GM21381 (cell line): ENCODE results near the gene MSANTD3.
"Not testable (repeated sequence)": the region's sequence is repeated elsewhere in the genome, so short reads cannot be mapped to it uniquely, and the experiment has no call there.

Experiments
- ATAC-seq: cut with Tn5 transposase; IDR thresholded peaks from one replicate; pipeline ENCODE4 v1.9.1; 2021; ENCODE audit warnings: mild to moderate bottlenecking, moderate library complexity; ENCODE audit not compliant: unreplicated experiment

MSANTD3 gene, protein sequence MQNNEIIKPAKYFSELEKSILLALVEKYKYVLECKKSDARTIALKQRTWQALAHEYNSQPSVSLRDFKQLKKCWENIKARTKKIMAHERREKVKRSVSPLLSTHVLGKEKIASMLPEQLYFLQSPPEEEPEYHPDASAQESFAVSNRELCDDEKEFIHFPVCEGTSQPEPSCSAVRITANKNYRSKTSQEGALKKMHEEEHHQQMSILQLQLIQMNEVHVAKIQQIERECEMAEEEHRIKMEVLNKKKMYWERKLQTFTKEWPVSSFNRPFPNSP

GRCh38 chr9:100426530-100427365 is at the start of gene MSANTD3:
TSS of gene MSANTD3 (plus strand) at chr9:100427143. CDS start at chr9:100441939, 14,796 bp downstream.
- peak; percentile 77 for ATAC-seq

GRCh38 chr9:100379862-100380261 is 47.1 kb upstream of the MSANTD3 start:
- ATAC-seq: no peak

GRCh38 chr9:100392989-100393388 is 34.0 kb upstream of the MSANTD3 start:
- ATAC-seq: not testable (repeated sequence)

DNA sequence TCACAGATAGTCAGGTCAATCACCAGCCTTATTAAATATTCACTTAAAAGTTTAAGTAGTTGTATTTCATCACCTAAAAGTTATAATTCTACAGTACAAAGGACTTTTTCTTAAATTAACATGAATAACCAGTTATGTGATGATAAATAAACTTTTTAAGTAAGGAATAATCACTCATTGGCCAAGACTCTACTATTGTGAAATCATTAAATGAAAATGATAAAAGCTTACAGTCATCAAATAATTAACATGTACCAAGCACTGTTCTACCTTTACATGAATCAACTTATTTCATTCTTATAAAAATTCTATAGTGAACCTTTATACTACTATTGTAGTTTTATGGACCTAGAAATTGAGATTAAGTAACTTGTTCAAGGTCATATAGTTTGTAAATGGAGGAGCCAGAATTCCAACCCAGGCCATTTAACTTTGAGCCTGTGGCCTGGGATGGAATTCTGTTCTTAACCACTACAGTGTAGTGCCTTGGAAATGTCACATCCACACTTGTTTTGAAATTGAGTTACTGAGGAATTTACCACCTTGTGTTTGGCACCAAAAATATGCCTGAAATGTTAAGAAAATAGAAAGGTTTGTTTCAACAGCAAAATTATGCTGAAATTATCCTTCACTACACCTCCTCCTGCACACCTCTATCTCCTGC is 32.8 kb upstream of the MSANTD3 start:
- ATAC-seq: no peak

DNA sequence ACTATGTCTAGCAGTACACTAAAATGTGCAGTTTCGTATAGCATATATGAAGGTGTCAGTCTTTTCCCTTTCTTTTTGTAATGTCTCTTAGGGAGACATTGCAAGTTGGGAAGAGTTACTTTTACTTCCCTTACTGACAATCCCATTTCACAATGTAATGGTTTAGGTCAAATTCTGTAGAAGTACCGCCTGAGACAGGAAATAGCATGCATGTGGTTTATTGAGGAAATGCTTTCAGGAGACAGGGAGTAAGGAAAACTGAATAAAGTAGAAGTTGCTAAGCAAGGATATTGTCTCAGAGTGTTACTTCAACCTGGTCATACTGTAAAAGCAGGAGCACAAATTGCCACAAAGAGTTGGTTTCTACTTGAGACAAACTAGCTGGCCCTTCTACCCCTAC is 32.1 kb upstream of the MSANTD3 start:
- no peak for ATAC-seq

GRCh38 chr9:100396769-100397168 is 30.2 kb upstream of the MSANTD3 start:
- ATAC-seq: no peak

- no peak for ATAC-seq
These were observed 29.2 kb upstream of the MSANTD3 start for GRCh38 chr9:100397529-100398266.

DNA sequence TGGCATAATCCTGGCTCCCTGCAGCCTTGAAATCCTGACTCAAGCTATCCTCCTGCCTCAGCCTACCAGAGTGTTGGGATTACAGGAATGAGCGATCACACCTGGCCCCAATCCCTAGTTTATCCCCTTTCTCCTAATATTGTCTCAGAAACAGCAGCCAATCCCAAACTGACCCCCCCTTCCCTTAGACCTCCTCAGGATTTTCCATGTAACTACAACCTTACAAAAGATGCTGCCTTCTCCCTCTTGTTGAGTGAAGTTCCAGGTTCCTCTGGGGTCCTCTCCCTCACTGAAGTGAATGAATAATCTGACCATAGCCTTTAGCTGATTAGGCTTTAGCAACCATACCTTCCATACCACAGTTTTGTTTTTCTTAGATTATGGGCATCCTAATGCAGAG is 25.9 kb upstream of the MSANTD3 start:
- ATAC-seq: no peak

- ATAC-seq: no peak
These were observed 20.0 kb upstream of the MSANTD3 start for GRCh38 chr9:100406962-100407361.

DNA sequence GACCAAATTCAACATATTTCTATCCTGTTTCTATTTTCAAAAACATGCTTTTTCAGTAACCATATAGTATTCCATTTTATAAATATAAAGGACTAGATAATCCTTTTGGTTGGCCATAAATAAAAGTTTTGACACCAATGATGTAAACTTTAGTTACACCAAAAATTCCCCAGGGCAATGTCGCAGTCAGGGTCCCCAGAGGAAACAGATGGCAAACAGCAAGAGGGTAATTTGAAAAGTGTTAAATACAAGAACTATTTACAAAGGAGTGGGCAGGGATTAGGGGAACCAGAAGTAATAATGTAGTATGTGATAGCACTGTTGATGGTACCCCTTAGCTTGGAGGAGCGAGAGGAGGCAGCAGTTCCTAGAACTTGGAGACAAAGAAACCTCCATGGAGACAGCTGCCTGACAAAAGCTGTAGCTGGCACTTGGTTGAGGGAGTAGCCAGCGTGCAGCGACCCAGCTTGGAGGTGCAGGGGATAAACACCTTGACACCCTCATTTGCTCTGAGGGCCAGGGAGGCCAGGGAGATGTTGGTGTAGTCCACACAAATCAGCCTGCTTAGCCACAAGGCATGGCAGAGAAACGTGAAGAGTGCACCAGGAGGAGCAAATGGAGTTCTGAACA is 18.3 kb upstream of the MSANTD3 start:
- ATAC-seq: no peak

GRCh38 chr9:100409176-100409556 is 17.8 kb upstream of the MSANTD3 start:
- ATAC-seq: no peak

GRCh38 chr9:100411472-100412283 is 15.3 kb upstream of the MSANTD3 start:
- ATAC-seq: peak; percentile 100

- no peak for ATAC-seq
These were observed 13.0 kb upstream of the MSANTD3 start for GRCh38 chr9:100413839-100414420.

- ATAC-seq: no peak
These were observed 9.1 kb upstream of the MSANTD3 start for GRCh38 chr9:100417815-100418214.

GRCh38 chr9:100419166-100419565 is 7.8 kb upstream of the MSANTD3 start:
- ATAC-seq: no peak

DNA sequence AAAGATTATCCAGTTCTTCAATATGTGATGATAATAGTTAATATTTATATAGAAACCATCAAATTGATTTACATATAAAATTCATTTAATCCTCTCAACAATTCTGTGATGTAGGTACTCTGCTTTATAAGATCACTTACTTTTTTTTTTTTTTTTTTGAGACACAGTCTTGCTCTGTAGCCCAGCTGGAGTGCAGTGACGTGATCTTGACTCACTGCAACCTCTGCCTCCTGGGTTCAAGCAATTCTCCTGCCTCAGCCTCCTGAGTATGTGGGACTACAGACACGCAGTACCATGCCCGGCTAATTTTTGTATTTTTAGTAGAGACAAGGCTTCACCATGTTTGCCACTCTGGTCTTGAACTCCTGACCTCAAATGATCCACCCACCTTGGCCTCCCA is 5.8 kb upstream of the MSANTD3 start:
- not testable (repeated sequence) for ATAC-seq

- ATAC-seq: no peak
These were observed 1.2 kb upstream of the MSANTD3 start for GRCh38 chr9:100425758-100426157.

- ATAC-seq: no peak
These were observed 784 bp upstream of the MSANTD3 start for GRCh38 chr9:100426189-100426529.
